ENCODE data around the gene WAPL. TPM values are rescaled to one million over a fixed set of nuclear protein-coding genes. Genes with fewer than 3 reads are reported as not detected.

The WAPL gene
- total and polyA plus RNA-seq, 10 of the 15 experiments (the other 5 are each of a cell fraction or from before 2014, with no cell fraction given) = 15.7 to 45.8 (median 29.0) TPM

- peak; percentile 17; the same call in 1 of the 2 replicates for TF ChIP-seq MAX (IDR thresholded peaks at IDR 0.05; ENCODE audit: low read depth, low read length)
- TF ChIP-seq BCL3 (IDR thresholded peaks at IDR 0.05; ENCODE audit: borderline replicate concordance, insufficient read depth, low read depth, low read length, poor library complexity, severe bottlenecking) = no peak
- no peak for TF ChIP-seq MYC (IDR thresholded peaks at IDR 0.05; ENCODE audit: insufficient read depth, insufficient read length, insufficient replicate concordance, low read length, severe bottlenecking)
- TF ChIP-seq NFYB (IDR thresholded peaks at IDR 0.05; ENCODE audit: insufficient read depth, low read depth, low read length) = no peak
- 0 out of 2 replicates have a peak, but pooled peaks have one; percentile 31 for TF ChIP-seq NR2F1 (conservative IDR thresholded peaks at IDR 0.05)
- peak; percentile 60; the same call in 1 of the 2 replicates for TF ChIP-seq EED (IDR thresholded peaks at IDR 0.05; ENCODE audit: low read depth)
- no peak for TF ChIP-seq SREBF2 (IDR thresholded peaks at IDR 0.05; ENCODE audit: low read length)
- TF ChIP-seq EGR1 (IDR thresholded peaks at IDR 0.05; ENCODE audit: borderline replicate concordance in 1 of 2, low read depth in 2 of 2, low read length in 2 of 2) = no peak
- TF ChIP-seq SUPT20H (IDR thresholded peaks at IDR 0.05; ENCODE audit: borderline replicate concordance, control insufficient read depth, low read depth, low read length) = no peak
- no peak for TF ChIP-seq RAD21 (IDR thresholded peaks at IDR 0.05; ENCODE audit: insufficient read depth, low read depth, low read length)
- TF ChIP-seq MYB (IDR thresholded peaks at IDR 0.05; ENCODE audit: borderline replicate concordance, low read depth, low read length) = no peak
- no peak for TF ChIP-seq STAT1 (conservative IDR thresholded peaks at IDR 0.05)
- TF ChIP-seq MXI1 (IDR thresholded peaks at IDR 0.05; ENCODE audit: low read depth, low read length) = peak; percentile 73
- 0 out of 2 replicates have a peak, but pooled peaks have one; percentile 12 for TF ChIP-seq RELB (IDR thresholded peaks at IDR 0.05; ENCODE audit: low read depth)
- TF ChIP-seq NR2C2 (IDR thresholded peaks at IDR 0.05; ENCODE audit: borderline replicate concordance, control insufficient read depth, insufficient read length, low read depth) = no peak
- peak; percentile 50; the same call in 1 of the 2 replicates for TF ChIP-seq CREM (IDR thresholded peaks at IDR 0.05; ENCODE audit: low read depth)
- no peak for TF ChIP-seq ZBTB4 (CRISPR knock-in tag; IDR thresholded peaks at IDR 0.05)
- no peak for TF ChIP-seq NR2C1 (IDR thresholded peaks at IDR 0.05)
Measured at GRCh38 chr10:86411281-86411841, 110.2 kb downstream of the WAPL start (continued).
